GM19193 (cell line): Measurements from ENCODE around the gene COL16A1.
A peak's percentile ranks its signal among the peaks of the same experiment; 100 is the strongest.

Experiments
- POLR2A ChIP-seq: IDR thresholded peaks from 4 replicates; pipeline ENCODE4 v1.6.1; 2011; ENCODE audit not compliant: insufficient read depth, insufficient read length; ENCODE audit errors: extremely low read depth

The COL16A1 gene

DNA sequence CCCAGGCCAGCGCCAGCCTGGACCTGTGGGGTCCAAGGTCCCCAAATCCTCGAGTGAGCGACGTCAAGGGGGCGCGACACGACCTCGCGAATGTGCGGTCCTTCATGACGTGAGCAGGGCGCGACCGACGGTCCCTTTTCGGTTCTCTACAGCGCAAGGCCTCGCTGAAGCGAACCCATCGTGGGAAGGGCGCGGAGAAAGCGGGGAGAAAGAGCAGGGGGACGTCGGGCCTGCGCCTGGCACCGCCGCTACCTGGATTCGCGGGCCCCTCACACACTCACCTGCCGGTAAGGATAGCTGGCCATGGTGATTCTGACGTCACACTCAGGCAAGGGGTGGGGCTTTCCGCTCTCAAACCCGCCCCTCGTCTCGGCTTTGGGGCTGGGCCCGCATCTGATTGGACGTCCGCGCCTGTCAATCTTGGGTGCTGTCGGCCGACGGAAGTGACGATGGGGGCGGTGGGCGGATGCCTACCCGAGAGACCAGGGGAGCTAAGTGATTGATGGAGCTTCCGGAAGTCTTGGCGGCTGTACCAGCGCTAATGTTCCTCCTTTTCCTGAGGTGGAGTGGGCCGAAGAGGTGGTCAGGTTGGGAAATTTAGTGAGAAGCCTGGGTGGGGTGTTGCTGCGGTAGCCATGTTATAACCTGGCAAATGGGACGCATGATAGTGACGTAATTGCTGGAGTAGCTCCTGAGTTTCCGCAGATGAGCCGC lies 59.1 kb downstream of the COL16A1 start, which contains the start of gene PEF1:
Gene PEF1, minus strand, starts transcription at position 317 of the 714 bp plus-strand sequence. Its CDS starts 12 bp downstream, at position 305.
- TF ChIP-seq POLR2A: peak; percentile 71

DNA sequence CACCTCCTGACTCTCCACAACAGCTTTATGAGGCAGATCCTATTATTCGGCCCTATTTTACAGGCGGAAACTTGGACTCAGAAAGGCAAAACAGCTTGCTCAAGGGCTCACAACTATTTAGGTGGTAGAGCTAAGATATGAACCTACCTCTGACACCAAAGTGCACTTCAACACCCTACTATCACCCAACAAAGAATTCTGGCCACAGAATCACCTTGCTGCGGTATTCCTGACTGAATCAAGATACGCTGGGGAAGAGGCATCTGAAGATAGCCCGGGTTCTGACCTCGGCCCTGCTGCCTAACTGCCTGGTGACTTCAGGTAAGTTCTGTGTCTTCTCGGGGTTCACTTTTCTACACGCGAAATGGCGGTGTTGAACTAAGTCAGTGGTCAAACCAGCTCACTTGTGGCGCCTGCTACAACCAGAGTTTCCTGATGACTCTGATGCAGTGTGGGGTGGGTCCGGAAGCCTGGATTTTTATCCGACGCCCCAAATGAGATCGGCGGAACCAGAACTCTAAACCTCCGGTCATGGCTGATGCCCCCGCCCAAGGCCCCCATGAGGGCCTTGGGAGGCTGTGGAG lies 59.7 kb downstream of the COL16A1 start:
- TF ChIP-seq POLR2A: no peak

DNA sequence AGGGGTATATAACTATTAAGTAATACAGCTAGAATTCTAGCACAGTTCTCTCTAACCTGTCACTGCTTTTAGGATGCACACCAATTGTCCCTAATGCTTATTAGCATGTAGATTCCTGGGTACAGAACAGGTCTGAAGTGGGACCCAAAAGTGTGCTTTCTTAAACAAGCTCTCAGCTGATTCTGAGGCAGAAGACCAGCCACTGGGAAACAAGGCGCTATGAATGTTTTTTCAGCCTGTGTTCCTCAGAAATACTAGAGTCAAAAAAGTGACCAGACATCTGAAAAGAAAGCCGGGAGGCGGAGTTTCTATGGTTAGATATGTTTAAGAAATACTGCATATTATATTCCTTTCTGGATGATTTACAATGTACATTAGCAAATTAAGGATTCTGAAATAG lies 60.9 kb downstream of the COL16A1 start:
- no peak for TF ChIP-seq POLR2A

DNA sequence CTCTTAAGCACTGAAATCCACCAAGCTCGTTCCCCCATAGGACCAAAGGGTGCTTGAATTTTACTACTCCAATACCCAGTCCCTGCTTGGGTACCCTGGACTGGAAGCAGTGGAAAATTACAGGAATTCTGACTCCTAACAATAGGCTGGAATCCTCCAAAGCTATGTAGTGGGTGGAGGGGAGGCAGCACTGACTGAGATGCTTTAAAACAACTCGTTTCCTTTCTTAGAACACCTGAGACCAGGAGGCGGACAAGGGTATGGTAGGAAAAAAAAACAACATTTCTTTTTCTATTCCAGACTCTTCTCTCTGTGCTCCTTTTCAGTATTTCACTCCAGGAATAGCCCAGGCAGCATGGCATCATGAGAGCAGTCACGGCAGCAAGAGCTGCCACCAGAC lies 61.5 kb downstream of the COL16A1 start:
- no peak for TF ChIP-seq POLR2A

DNA sequence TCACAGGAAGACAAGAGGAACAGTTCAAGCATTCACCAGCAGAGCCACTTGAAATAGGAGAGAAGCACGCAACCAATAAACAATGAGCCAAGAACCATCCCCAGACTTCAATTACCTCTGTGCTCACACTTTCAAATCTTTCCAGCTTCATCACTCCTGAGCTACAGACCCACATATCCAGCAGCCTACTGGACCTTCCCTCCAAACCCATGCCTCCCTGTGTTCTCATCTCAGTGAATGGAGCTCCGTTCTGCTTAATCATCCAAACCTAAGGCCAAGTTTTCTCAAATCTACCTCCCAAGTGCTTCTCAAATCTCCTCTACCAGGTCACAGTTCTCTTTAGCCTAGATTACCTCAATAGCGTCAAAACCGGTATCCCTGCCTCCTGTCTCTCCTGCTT lies 62.9 kb downstream of the COL16A1 start:
- TF ChIP-seq POLR2A: no peak

DNA sequence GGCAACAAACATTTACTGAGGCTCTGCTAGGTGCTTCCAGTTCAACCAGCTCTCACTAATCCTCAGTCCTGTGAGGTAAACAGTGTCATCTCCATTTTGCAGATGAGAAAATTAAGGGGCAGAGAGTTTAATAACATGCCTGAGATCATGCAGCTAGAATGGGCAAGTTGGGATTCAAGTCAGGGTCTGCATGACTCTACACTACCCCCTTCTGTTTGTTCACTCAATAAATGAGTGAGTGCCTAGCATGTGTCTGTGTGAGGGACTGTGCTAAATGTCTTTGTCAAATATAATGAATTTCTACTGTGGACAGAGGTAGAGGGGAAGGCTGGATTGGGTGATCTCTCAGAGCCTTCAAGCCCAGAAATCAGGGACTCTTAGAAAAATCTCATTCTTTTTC lies 63.6 kb downstream of the COL16A1 start:
- no peak for TF ChIP-seq POLR2A

DNA sequence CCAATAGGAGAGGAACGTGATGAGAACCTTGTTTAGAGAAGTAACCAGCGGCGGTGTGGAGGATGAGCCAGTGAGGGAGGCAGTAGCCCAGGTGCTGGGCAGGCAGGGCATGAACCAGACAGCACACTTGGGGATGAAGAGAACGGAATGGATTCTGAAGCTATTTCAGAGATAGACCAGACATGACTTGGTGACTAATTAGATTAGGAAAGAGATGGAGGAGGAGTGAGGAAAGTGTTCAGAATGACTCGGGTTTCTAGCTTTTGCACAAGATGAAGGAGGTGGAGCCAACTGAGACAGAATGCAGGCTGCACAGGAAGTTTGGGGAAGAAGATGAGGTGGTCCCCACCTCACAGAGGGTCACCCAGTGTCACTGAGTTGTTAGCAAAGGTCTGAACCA lies 64.3 kb downstream of the COL16A1 start:
- TF ChIP-seq POLR2A: no peak

DNA sequence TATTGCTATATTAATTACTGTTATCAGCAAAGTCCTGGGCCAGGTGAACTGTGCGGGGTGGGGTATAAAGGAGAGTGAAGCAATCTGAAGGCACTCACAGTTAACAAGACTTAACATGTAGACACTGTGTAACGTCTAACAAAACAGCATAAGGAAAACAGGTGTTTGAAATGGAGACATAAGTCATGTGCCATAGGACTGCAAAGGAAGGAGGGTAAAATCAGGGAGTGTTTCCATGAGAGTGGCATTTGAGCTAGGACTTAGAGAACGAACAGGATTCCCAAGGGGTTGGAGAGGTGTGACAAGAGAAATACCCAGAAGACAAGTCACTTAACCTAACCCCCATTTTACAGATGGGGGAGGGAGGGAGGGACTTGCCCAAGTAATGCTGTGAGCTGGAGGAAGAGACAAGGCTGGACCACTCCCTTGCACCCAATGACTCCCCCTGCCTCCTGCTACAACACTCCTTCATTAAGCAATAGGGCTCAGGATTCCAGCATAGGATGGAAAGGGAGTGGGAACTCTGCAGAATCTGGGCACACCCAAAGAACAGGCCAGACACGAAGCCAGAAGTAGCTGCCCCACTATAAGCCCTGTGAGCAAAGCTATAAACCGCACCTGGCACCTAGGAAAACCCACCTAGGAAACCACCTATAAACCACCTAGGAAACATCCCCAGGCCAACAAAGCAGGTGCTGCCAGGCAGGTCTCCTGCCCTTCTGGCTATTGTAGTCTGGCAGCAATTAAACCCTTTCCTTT lies 65.7 kb downstream of the COL16A1 start:
- no peak for TF ChIP-seq POLR2A

DNA sequence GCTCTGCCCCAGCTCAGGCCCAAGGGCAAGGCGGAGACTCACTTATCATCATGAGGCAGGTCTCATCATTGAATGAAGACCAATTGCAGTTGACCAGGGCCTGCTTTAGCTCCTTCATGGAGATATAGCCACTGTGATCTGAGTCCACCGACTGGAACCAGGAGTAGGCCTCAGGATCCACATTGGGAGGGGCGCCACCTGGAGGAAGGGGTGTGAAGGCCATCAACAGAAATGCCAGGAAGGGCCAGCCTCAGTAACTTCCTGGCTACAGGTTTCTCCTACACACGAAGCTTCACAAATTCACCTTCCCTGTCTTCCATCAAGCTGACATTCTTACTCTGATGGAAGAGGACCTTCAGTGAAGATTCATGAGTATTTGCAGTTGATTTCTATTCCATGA lies 70.7 kb downstream of the COL16A1 start:
- TF ChIP-seq POLR2A: no peak

DNA sequence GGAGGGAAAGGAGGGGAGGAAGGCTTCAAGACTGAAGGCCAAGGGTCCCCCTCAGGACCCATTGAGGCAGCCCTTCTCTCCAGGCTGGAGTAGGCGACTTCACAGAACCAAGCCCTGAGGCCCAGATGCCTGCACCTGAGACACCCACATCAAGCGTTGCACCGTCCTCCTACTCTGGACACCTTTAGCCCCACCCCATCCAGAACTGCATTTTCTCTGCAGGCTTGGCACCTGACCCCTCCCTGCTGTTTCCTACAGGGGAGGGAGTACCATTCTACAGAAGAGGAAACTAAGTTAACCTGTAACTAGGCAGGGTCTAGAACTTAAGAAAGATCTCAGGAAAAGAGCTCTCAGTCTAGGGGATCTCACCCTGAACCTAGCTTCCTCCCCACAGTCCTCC lies 71.2 kb downstream of the COL16A1 start:
- TF ChIP-seq POLR2A: no peak

DNA sequence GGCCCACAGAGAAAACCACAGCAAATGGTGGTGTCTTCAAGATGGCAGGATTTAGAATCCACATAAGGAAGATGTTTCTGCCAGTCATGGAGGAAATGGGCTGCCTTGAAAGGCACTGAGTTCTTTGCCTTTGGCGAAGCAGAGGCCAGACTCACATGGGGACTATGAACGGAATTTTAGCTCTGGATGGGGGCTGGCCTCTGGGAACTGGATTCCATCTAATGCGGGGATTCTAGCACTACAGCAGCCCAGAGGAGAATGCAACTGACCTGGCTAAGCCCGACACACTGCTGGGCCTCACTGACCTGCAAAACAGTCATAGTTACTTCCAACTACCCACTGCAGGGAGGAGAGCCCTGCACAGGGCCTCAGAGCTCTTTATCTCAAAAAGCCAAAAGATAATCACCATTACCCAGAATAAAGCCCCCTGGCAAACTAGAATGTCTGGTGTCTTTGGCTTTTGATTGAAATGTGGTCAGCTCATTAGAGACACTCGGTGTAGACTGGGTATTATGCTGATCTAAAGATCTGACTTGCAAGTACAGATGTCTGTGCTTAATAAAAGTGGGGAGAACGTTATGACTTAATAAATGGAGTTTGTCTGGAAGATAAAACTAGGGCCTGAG lies 74.8 kb downstream of the COL16A1 start:
- TF ChIP-seq POLR2A: no peak

DNA sequence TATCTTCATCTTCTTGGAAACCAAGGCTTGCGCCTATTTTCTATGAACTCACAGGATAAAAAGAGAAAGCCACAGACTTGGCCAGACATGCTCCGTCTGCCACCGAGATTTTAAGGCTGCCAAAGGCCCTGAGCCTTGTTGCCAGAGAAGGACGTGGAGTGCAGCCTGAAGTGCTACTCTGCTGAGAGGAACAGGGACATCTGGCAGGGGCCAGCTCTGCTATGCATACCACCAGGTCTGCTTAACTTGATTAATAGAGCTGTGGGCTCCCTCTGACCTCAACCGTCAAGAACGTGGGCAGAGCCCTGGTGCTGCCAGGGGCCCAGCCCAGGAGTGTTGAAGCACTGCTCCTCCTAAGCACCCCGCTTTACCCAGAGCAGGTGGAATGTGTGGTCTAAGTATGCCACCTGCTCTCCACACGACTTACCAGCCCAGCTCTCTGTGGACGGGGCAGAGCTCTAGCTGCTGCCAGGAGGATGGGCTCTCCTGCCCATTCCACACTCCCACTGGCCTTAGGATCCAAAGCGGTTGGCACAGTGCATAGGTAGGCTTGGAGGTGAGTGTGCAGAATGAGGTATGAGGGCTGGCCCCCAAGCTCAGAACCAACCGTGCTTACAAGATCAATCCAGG lies 75.8 kb downstream of the COL16A1 start:
- no peak for TF ChIP-seq POLR2A

DNA sequence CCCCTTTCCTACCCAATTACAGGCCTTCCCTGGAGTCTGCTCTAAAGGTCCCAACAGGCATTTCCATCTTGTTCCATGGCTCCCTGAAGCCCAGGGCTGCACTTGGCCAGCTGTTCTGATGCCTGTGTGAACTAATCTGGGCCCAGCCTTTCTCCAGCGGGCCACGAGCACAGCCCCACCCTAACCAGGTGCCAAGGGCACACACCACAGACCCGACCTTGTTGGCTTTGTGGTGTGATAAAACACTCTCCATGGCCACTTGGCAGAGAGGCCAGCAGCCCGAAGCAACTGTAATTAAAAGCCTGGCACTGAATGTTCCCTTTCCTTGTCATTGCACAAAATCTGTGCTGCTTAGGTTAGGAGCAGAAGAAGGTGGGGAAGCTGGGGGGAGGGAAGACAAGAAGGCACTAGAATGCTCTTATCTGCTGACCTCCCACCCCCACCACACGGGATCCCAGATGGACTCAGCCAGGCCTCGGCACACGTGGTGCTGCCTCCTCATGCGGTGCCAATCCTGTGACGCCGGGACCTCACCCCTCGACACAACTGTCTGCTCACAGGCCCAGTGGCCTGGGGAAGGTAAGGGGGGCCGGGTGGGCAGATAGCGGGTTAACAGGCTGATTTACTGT lies 76.4 kb downstream of the COL16A1 start:
- no peak for TF ChIP-seq POLR2A
